Measurements from ENCODE around the gene COL12A1.

Gene COL12A1

DNA sequence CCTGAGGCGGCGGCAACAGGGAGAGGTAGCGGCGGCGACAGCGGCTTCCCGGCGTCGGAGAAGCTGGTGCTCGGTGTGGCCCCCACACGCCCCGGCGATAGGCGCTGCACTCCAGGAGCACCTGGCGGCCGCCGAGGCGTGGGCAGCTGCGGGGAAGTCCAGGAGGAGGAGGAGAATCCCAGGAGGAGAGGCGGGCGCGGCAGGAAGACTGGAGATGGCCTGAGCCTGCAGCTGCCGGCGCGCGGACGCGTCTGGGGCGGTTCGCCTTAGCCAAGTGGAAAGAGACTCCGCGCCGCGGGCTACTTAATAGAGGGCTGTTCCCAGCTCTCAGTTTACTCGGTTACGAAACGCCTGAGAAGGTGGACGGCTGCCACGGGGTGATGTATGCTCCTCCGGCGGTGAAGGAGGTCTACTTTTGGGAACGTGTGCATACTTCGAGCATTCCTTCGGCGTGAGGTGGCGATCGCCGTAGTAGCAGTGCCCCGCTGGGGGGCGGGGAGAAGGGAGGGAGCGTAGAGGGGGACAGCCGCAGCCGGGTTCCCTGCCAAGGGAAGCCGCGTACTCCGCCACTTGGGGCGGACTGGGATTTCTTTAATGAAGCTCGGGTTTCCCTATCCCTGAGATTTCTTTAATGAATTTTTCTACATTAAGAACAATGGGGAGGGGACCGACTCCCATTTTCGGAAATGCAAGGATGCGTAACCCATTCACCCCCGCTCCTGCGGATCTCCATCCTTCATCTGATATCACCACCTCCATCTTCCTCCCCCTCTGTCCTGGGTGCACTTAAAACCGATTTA is at the start of gene COL12A1:
TSS of gene COL12A1 (minus strand) at position 278 of the 800 bp plus-strand sequence. CDS start 3,261 bp downstream, outside the sequence.
- peak; percentile 10 for DNase-seq

DNA sequence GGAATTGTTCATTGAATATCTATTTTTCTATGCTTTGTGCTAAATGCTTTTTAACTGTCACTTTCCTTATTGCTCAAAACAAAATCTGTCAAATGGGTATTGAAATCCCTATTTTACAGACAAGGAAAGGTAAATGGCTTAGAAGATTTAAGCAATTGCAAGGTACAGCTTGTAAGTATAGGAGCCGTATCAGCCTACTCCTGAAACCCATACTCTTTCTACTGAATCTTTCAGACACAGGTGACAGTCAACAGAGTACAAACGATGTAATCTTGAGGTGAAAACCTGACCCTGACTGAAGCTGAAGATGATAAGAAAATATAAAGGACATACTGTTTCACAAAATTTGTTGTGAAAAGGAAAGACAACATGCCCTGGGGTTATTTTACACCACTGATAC is 44.7 kb upstream of the COL12A1 start:
- no peak for DNase-seq

DNA sequence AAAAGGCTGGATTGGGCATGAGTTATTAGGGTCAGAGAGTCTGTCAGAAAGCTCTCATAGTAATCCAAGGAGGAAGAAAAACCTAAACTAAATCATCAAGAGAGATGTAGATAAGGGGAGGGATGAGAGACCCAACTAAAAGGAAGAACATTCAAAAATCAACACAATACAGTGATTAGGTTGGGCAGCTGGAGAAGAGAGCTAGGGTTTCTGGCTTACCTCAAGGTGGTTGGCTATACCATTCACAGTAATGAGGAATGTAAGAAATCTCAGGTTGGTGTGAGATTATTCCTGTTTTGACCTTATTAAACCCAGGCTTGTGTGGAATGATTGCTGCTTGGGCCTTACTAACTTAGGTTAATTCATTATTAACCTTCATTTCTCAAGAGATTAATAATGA is 44.0 kb upstream of the COL12A1 start:
- no peak for DNase-seq

DNA sequence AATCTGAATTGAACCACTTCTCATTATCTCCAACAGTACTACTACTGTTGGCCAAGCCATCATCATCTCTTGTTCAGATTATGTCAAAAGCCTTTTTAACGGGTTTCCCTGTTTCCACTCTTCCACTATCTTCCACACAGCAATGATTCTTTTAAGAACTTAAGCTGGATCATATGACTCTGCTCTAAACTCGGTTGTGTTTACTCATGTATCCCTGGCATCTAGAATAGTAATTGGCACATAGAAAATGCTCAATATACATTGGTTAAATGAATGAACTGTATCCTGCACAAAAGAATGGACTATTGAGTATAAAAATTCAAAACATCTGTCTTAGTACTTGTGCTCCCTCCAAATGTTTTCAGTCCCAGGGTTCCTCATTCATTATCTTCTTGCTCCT is 40.5 kb upstream of the COL12A1 start:
- no peak for DNase-seq

DNA sequence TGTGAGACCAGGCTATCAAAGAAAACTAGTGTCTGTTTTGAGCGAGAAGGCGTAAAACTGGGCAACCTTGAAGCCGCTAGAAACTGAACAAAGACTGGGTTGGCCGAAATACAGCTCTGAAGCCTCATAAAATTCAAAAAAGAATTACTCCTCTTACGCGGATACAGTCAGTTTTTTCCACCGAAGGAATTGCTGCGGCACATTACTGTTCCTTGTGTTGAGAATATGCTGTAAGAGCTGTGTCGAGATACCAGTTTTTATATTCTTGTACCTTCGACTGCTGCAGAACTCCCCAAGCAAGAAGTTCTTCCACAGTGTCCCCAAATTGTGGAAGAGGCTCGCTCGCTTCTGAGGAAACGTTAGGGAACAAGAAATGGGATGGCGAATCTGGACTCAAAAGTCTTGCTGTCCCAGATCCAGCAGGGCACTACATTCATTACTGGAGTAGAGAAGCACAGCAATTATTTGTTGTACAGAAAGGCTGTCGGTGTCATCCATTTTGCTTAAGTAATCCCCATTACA is 38.3 kb upstream of the COL12A1 start:
- DNase-seq, result peak; percentile 30

DNA sequence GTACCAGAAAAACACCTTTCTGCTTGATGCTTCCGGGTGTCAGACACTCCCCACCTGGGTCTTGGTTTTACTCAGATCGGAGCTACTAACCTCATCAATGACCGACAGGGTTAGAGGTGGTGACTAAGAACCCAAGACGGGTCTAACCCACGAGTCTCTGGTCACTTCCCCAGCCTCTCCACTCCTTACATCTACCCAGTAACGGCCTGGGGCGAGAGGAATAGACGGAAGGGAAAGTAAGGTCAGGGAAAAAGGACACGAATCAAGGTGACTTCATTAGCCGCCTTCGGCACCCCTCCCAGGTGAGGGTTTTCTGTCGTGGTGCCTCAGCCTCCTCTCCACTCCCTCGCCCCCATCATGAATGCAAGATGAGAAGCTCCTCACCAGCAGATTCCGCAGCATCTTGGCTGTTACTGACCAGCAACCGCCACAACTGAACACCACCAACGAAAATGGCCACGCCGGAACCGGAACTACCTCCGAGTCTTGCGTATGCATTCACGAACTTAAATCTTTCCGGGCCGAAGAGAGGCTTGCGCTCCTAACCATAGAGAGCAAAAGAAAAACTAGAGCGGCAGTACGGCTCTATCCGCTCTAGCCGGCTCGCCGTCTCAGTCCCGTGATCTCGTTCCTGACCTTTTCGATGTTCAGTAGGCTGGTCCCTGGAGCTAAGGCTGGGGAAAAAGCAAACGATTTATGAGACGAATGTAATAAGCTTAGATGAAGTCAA is 37.6 kb upstream of the COL12A1 start, which contains the start of gene COX7A2:
TSS of gene COX7A2 (minus strand) at position 469 of the 730 bp plus-strand sequence. CDS start at position 402, 67 bp downstream.
- peak; percentile 99 for DNase-seq

DNA sequence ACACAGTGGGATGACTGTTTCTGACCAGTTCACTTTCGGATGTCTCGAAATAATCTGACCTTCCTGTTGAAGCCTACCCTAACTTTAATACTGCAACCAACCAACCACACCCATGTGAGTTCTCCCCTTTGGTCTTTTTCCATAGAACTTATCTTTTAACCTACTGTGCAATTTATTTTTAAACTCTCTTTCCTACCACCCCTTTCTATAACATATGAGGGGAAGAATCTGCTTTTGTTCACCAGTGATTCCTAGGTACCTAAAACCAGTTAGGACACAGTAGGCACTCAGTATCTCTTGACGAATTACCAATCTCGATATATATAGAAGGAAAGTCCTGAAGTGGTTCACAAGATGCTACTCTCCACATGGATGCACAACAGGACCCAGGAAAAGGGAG is 30.8 kb upstream of the COL12A1 start:
- DNase-seq, result no peak

DNA sequence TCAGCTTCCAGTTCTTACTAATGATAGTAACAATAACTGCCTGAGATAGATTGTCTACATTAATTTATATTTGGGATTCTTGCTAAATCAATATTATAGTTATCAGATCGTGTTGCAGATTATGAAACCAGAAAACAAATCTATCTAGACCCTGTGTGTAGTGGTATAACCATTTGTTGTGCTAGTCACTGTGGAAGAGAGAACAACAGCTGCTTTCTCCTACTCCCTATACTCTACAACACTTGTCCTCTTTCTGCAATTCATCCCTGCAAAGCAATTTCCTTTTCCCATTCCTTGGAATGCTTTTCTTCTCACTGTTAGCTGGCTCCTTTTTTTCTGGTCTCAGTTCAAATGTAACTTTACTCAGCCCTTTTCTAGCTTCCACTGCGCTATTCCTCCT is 29.4 kb upstream of the COL12A1 start:
- DNase-seq, result no peak

DNA sequence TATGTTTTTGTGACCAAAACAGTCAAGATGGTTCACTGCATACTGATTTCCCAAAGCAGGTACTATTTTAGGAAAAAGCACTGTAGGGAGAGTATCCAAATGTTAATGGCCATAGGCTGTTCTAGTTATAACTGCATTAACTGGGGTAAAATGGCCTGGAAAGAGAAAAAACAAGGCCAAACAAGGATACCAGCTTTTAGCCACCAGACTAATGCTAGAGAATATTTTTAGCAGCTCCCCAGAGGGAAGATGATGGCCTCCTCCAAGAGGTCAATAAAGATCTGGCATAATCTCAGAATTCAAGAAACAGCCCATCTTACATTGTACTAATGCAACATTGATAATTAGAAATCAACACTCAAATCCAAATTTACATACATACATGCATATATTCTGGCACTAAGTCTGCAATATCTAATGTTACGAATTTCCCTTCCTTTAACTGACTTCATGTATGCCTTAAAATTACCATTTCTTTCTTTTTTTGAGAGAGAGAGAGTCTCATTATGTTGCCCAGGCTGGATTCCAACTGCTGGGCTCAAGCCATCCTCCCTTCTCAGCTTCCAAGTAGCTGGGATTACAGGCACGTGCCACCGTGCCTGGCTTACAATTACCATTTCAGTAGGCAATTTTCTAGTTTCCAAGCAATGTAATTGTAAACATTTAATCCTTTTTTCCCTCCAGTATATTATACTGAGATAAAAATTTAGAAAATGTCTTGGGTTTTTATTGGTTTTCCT is 28.4 kb upstream of the COL12A1 start:
- DNase-seq, result no peak

DNA sequence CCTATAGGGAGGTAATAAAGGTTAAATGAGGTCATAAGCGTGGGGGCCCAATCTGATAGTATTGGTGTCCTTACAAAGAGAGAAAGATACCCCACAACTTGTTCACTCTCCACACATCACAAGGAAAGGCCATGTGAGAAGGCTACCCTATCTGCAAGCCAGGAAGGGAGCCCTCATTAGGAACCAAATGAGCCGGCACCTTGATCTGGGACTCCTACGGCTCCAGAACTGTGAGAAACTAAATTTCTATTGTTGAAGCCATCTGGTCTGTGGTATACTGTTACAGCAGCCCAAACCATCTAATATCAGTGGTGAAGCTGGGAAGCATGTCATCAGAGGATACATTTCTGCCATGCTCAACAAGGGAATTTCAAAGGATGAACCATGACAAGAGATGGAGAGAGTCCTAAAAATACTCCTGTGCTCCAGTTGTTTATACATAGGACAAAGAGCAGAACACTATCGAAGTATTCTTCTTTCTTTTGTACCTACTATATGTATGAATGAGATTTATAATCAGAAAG is 27.3 kb upstream of the COL12A1 start:
- DNase-seq, result no peak

DNA sequence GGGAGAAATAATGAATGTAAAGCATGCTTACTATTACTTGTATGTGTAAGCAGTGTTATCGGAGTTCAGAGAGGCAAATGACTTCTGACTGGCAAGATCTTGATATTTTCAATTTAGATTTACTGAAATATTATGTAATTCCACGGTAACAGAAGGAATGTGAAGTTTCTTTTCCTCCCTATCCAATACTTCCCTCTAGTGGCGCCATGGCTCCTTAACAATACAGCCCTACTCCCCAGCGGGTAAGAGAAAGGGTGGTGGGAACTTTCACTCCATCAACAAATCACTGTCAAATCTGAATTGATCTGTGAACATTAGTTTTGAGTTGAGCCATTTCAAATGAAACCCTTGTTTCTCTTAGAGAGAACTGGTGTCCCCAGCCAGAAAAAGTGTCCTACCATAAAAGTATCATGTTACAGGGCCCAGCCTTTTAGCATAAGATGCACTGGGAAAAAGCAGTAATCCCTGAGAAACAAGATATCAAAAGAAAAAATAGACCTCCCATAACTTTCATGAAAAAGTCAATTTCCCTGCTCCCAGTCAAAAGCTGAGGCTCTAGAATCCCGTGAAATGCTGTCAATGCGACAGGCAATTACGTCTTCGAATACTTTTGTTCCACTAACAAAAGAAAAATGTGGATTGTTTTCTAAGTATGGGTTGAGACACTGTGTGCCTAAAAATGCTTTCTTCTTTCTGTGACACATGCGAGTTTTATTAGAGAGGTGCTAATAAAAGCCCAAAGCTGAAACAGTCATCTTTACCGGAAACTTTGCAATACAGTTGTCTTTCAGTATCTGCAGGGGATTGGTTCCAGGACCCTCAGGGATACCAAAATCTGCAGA is 24.9 kb upstream of the COL12A1 start:
- peak; percentile 45 for DNase-seq

DNA sequence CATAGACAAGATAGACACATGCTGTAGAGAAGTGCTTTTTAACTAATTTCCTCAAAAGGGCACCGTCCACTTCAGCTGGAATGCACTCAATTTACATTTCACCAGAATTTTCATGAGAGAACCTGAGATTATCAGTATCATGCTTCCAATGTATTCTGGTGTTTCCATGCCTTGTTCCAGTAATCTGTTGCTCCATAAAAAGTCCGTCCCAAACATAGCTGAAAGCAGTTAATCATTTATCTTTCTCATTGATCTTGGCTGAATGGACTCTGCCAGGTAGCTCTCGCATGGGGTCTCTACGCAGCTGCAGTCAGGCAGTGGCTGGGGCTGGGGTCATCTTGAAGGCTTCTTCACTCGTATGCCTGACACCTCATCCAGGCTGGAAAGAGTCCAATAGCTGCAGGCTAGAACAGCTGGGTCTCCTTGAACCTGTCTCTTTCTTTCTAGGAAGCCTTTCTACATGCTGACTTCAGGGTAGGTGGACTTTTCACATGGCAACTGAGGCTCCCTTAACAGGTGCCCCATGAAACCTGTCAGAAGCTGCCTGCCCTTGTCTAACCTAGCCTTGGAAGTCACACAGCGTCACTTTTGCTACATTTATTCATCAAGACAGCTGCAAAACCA is 18.6 kb upstream of the COL12A1 start:
- DNase-seq, result no peak

DNA sequence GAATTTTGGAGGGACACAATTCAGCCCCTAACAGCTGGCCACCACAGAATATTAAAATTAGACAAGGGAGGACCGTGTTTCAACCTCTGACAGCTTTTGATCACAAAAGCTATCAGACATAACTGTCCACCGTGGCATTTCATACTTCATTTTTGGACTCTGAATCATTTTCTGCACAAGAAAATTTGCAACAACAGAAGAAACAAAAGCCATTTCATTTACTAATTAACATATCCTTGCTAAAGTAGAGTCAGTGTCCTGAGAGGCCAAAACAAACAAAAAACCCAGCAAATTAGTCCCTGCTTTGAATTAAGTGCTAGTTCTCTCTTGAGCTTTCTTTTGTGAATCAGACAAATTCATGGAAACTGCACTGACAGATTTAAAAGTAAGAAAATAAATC is 17.6 kb upstream of the COL12A1 start:
- no peak for DNase-seq

DNA sequence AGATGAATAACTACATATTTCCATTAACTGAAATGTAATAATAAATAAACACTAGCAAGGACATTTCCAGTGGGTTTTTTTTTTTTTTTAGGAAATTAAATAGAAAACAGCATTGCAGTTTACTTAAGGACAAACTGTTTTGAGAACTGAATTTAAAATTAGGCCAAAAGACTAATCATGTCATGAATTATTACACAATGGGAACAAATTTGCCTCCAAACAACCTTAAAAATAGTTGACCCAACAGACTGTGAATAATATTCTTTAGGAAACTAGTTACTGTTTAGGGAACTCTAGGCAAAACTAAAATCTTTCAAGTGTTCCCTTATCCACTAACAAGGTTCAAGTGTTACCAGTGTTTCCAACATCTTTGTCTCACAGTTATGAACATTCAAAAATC is 16.4 kb upstream of the COL12A1 start:
- no peak for DNase-seq

DNA sequence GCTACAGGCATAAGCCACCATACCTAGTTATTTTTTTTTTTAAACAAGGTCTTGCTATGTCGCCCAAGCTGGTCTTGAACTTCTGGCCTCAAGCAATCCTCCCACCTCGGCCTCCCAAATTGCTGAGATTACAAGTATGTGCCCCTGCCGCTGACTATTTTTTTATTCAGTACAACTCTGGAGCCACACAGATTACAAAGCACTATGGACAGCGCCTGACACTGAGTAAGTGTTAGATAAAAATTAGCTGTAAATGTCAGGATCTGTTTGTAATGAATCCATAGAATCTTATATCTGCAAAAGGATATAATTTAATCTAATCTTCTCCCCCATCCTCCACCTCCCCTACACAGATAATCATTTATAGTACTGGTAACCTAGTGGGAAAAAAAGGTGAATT is 15.3 kb upstream of the COL12A1 start:
- no peak for DNase-seq

DNA sequence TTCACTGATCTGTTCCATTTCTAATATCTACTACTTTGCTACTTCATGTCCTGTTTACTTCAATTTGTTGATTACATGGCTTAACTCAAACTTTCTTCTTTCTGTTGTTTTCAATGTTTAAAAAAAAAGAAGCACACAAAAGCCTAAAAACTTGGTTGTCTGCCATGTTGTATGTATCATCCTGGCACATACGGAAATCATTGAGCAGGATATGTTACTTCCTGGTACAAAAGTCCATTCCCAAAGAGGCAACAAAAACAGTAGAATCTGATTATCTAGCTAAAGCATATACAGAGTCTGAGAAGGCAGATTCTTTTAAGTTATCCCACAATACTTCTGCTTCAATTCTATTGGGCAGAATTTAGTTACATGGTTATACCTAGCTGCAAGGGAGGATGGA is 14.5 kb upstream of the COL12A1 start:
- DNase-seq, result no peak

DNA sequence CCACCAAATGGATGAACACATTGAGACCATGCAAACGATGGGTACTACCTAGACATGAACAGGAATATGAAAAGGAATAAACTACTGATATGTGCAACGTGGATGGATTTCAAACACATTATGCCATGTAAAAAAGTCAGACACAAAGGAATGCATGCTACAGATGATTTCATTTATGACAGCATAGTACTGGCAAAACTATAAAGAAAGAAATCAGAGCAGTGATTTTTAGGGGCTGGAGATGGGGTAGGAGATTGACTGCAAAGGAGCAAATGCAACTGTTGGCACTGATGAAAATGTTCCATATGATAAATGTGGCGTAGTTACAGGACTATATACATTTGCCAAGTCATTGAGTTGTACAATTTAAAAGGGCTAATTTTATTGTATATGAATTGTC is 13.4 kb upstream of the COL12A1 start:
- DNase-seq, result no peak

DNA sequence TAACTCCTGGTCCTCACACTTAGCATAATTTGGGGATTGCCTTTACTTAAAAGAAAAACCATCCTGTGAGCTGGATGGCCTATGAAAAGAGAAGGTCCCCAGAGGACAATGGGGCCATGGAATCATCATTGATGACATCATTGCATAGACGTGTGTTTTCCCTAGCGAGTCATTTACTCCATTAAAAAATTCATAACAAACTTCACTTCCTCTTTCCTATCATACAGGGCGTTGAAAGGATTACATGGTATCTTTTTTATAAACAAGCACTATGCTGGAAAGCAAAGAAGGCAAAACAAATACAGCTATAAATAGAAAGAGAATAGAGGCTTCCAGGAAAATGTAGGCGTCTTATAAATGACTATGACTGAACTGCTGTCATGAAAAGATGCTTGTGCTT is 11.3 kb upstream of the COL12A1 start:
- no peak for DNase-seq

DNA sequence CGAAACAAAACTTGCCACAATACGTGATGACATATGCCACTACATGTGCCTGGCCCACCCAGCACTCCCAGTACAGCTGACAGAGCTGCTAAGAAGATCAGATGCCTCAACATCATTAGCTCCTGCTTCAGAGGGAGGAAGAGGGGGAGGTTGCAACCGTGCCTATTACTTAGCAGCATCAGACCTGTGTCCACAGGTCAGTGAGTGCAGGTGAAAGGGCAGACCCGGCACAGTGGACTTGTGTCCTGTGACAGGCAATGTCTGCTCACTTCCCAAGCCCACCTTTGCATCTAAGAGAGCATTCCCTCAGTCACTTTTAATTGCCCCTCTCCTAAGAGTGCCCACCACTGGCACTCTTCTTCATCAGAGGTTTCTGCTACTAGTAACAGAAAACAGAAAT is 9.4 kb upstream of the COL12A1 start:
- no peak for DNase-seq

DNA sequence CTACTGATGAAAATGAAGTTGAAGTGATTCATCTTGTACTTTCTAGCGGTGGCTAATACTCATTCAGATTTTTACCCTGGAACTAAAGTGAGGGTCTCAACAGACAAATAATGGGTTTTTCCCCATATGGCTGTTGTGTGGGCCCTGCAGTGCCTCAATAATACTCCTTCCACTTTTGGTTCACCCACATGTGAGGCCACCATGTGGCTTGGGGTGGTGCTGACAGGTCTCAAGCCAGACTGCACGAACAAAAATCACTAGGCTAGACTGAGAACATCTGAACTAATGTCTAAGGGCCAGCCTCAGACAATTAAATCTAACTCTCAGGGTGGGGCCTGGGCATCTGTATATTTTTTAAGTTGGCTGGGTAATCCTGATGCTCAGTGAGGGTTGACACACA is 7.9 kb upstream of the COL12A1 start:
- DNase-seq, result no peak

DNA sequence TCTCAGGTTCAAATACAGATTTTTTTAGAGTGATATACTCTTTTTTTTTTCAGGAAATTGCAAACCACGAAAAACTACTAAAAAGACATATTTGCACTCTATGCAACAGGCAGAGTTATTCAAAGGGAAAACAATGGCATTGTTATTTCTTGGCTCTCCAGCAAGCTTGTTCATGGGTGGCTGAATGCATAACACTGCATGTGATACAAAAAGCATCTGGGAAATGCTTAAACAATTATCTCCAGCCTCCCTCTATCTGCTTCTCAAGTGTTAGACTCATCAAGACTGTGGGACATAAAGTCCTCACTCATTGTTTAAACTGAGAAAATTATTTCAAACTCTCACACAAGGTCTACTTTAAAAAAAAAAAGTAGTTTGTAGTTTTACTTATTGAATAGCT is 7.3 kb upstream of the COL12A1 start:
- DNase-seq, result no peak

Measured in NCI-H2171 treated with DMSO at 0.1 percent for 48 hours (cell line).